ENCODE results near the gene IGFL4.

DNA sequence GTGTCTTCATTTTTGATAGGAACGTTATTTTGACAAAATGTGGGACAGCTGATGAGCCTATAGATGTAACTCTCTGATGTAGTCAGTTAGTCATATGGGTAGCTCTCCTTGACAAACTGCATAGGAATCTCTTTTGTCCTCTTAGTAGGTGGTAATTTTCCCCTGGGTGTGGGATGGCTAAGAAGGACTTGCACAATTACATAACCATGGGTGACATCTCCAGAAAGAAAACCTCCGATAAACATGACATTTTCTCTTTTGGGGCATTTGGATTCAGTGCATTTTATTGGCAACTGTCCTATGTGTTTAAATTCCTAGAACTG, 41.9 kb upstream of the IGFL4 start:
- TF ChIP-seq MZF1 (tag by site-specific recombination; IDR thresholded peaks at IDR 0.05; ENCODE audit: borderline replicate concordance) = no peak
- TF ChIP-seq, protein P1, sequence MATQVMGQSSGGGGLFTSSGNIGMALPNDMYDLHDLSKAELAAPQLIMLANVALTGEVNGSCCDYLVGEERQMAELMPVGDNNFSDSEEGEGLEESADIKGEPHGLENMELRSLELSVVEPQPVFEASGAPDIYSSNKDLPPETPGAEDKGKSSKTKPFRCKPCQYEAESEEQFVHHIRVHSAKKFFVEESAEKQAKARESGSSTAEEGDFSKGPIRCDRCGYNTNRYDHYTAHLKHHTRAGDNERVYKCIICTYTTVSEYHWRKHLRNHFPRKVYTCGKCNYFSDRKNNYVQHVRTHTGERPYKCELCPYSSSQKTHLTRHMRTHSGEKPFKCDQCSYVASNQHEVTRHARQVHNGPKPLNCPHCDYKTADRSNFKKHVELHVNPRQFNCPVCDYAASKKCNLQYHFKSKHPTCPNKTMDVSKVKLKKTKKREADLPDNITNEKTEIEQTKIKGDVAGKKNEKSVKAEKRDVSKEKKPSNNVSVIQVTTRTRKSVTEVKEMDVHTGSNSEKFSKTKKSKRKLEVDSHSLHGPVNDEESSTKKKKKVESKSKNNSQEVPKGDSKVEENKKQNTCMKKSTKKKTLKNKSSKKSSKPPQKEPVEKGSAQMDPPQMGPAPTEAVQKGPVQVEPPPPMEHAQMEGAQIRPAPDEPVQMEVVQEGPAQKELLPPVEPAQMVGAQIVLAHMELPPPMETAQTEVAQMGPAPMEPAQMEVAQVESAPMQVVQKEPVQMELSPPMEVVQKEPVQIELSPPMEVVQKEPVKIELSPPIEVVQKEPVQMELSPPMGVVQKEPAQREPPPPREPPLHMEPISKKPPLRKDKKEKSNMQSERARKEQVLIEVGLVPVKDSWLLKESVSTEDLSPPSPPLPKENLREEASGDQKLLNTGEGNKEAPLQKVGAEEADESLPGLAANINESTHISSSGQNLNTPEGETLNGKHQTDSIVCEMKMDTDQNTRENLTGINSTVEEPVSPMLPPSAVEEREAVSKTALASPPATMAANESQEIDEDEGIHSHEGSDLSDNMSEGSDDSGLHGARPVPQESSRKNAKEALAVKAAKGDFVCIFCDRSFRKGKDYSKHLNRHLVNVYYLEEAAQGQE (tag by site-specific recombination; IDR thresholded peaks at IDR 0.05) = no peak
- TF ChIP-seq, protein P2, sequence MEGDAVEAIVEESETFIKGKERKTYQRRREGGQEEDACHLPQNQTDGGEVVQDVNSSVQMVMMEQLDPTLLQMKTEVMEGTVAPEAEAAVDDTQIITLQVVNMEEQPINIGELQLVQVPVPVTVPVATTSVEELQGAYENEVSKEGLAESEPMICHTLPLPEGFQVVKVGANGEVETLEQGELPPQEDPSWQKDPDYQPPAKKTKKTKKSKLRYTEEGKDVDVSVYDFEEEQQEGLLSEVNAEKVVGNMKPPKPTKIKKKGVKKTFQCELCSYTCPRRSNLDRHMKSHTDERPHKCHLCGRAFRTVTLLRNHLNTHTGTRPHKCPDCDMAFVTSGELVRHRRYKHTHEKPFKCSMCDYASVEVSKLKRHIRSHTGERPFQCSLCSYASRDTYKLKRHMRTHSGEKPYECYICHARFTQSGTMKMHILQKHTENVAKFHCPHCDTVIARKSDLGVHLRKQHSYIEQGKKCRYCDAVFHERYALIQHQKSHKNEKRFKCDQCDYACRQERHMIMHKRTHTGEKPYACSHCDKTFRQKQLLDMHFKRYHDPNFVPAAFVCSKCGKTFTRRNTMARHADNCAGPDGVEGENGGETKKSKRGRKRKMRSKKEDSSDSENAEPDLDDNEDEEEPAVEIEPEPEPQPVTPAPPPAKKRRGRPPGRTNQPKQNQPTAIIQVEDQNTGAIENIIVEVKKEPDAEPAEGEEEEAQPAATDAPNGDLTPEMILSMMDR (tag by site-specific recombination; IDR thresholded peaks at IDR 0.05) = no peak
- no peak for TF ChIP-seq ZFP3 (tag by site-specific recombination; IDR thresholded peaks at IDR 0.05; ENCODE audit: low read depth)
- TF ChIP-seq ZFP69B (tag by site-specific recombination; IDR thresholded peaks at IDR 0.05) = no peak
- no peak for TF ChIP-seq ZNF202 (tag by site-specific recombination; IDR thresholded peaks at IDR 0.05; ENCODE audit: borderline replicate concordance)
- TF ChIP-seq ZNF354C (tag by site-specific recombination; IDR thresholded peaks at IDR 0.05; ENCODE audit: borderline replicate concordance, low read depth) = no peak
- no peak for TF ChIP-seq HOXC10 (CRISPR knock-in tag; IDR thresholded peaks at IDR 0.05)
